Measurements from ENCODE around the gene ATP13A4. TPM values are rescaled to one million over a fixed set of nuclear protein-coding genes. Genes with fewer than 3 reads are reported as not detected.

The ATP13A4 gene
- total RNA-seq, 2 experiments from 2014 or later: 0.44 to 2.5 TPM

- POLR2A ChIA-PET: no interaction called here
- H3K4me2 ChIP-seq (ENCODE audit: low read length): no peak overlapping the region
- no peak overlapping the region for H2AFZ ChIP-seq (ENCODE audit: low read length)
- H3K36me3 ChIP-seq (ENCODE audit: insufficient read depth, low read length): no peaks in the 10 kb centered on the region
- no peaks in the 10 kb centered on the region for H3K9me3 ChIP-seq (ENCODE audit: low read length)
- no peak for DNase-seq (ENCODE audit: low spot score)
- H3K79me2 ChIP-seq (ENCODE audit: insufficient read depth, low read depth, low read length): no peaks in the 10 kb centered on the region
- no peaks in the 10 kb centered on the region for H3K4me1 ChIP-seq (ENCODE audit: insufficient read depth, low read length, poor library complexity, severe bottlenecking)
- TF ChIP-seq CTCF (conservative IDR thresholded peaks at IDR 0.05; ENCODE audit: low read length): no peak
- TF ChIP-seq EZH2phosphoT487 (IDR thresholded peaks at IDR 0.05; ENCODE audit: borderline replicate concordance, low read depth, low read length): no peak
- no peak overlapping the region for H3K4me3 ChIP-seq (ENCODE audit: low read depth, low read length, poor library complexity, severe bottlenecking)
- no peak overlapping the region for H3K27ac ChIP-seq (ENCODE audit: low read depth, low read length, poor library complexity, severe bottlenecking)
- intact Hi-C loops (cut with micrococcal nuclease; ENCODE audit: unreplicated experiment): no loop called here
- CTCF ChIA-PET (ENCODE audit: unreplicated experiment): no interaction called here
- H3K9me2 ChIP-seq (ENCODE audit: insufficient read depth, low read length): no peaks in the 10 kb centered on the region
- no peaks in the 10 kb centered on the region for H4K20me1 ChIP-seq (ENCODE audit: insufficient read depth, low read length)
- BruUV-seq (replicated peaks): no TSS peak
These were observed 135.9 kb downstream of the ATP13A4 start for GRCh38 chr3:193418576-193419373.

GRCh38 chr3:193416629-193417028 is 138.1 kb downstream of the ATP13A4 start:
- no TSS peak for BruUV-seq (replicated peaks)
- Histone ChIP-seq H3K9me3 (ENCODE audit: low read length) (no peaks in the 10 kb centered on the region), H2AFZ (ENCODE audit: low read length) (no peak overlapping the region), H3K4me2 (ENCODE audit: low read length) (no peak overlapping the region), H3K4me1 (ENCODE audit: insufficient read depth, low read length, poor library complexity, severe bottlenecking) (no peaks in the 10 kb centered on the region), H3K4me3 (ENCODE audit: low read depth, low read length, poor library complexity, severe bottlenecking) (no peak overlapping the region), H3K9me2 (ENCODE audit: insufficient read depth, low read length) (no peaks in the 10 kb centered on the region), H3K27ac (ENCODE audit: low read depth, low read length, poor library complexity, severe bottlenecking) (no peak overlapping the region), H3K79me2 (ENCODE audit: insufficient read depth, low read depth, low read length) (no peaks in the 10 kb centered on the region), H4K20me1 (ENCODE audit: insufficient read depth, low read length) (no peaks in the 10 kb centered on the region), H3K36me3 (ENCODE audit: insufficient read depth, low read length) (no peaks in the 10 kb centered on the region)
- no peak for DNase-seq (ENCODE audit: low spot score)
- ChIA-PET CTCF (ENCODE audit: unreplicated experiment) (no interaction called here), POLR2A (interaction anchor here (0.6 kb wide), 1 partner anchor 27 kb away, joined by 4 read pairs; no protein-coding TSS in a partner anchor)
- TF ChIP-seq CTCF (conservative IDR thresholded peaks at IDR 0.05; ENCODE audit: low read length) (no peak), EZH2phosphoT487 (IDR thresholded peaks at IDR 0.05; ENCODE audit: borderline replicate concordance, low read depth, low read length) (no peak)
- intact Hi-C loops (cut with micrococcal nuclease; ENCODE audit: unreplicated experiment): no loop called here

DNA sequence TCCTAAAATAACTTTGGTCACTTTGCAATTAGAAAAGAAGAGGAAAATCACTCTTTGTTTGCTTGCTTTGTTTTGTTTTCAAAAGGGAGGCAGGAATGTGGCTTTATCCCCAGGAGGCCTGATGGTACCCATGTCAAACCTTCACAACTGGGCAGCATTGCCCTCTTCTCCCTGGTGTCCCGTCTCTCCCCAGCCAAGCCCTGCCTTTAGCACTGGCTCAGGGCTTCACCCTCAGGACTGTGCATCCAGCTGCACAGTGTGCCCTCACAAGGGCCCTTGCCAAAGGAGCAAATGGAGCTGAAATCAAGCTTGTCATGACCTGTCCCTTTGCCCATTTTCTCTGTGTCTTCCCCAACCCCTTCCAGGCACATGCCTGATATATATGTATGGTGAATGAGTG is 147.0 kb downstream of the ATP13A4 start:
- Histone ChIP-seq H4K20me1 (ENCODE audit: insufficient read depth, low read length) (no peaks in the 10 kb centered on the region), H2AFZ (ENCODE audit: low read length) (no peak overlapping the region), H3K27ac (ENCODE audit: low read depth, low read length, poor library complexity, severe bottlenecking) (no peak overlapping the region), H3K4me2 (ENCODE audit: low read length) (no peak overlapping the region), H3K9me2 (ENCODE audit: insufficient read depth, low read length) (no peaks in the 10 kb centered on the region), H3K36me3 (ENCODE audit: insufficient read depth, low read length) (no peaks in the 10 kb centered on the region), H3K79me2 (ENCODE audit: insufficient read depth, low read depth, low read length) (no peaks in the 10 kb centered on the region), H3K4me1 (ENCODE audit: insufficient read depth, low read length, poor library complexity, severe bottlenecking) (no peaks in the 10 kb centered on the region), H3K9me3 (ENCODE audit: low read length) (no peaks in the 10 kb centered on the region), H3K4me3 (ENCODE audit: low read depth, low read length, poor library complexity, severe bottlenecking) (no peak overlapping the region)
- DNase-seq (ENCODE audit: low spot score): no peak
- ChIA-PET POLR2A (no interaction called here), CTCF (ENCODE audit: unreplicated experiment) (no interaction called here)
- no TSS peak for BruUV-seq (replicated peaks)
- TF ChIP-seq EZH2phosphoT487 (IDR thresholded peaks at IDR 0.05; ENCODE audit: borderline replicate concordance, low read depth, low read length): no peak
- intact Hi-C loops (cut with micrococcal nuclease; ENCODE audit: unreplicated experiment): no loop called here
